BJ (cell line): ENCODE results near the gene KIF12. TPM values are rescaled to one million over a fixed set of nuclear protein-coding genes. Genes with fewer than 3 reads are reported as not detected.

Source experiments
- CTCF ChIA-PET: fragments of 350-600 bp; formaldehyde crosslinking; extraction: SDS; loops from one replicate; lab custom pipeline; 2021; ENCODE audit warnings: antibody characterized with exemption, inconsistent platforms; lab: Yijun Ruan, JAX
- POLR2A ChIA-PET: fragments of 300-600 bp; sonication (Branson Sonifier 250); formaldehyde crosslinking; extraction: SDS; loops from one replicate; lab custom pipeline; 2021; ENCODE audit warnings: antibody characterized with exemption; lab: Charles Lee
- DNase-seq: peaks from one replicate; pipeline ENCODE4 v3.0.0-alpha.2; 2011; ENCODE audit warnings: low read depth
- H3K27me3 ChIP-seq: 2 replicates; pipeline ENCODE4 v1.6.0; 2011; ENCODE audit warnings: low read length; ENCODE audit not compliant: control insufficient read depth, insufficient read depth
- H3K36me3 ChIP-seq: 2 replicates; pipeline ENCODE4 v1.5.1; 2011; ENCODE audit warnings: low read length; ENCODE audit not compliant: control insufficient read depth, insufficient read depth
- H3K4me3 ChIP-seq: 2 replicates; pipeline ENCODE4 v1.5.1; 2011; ENCODE audit warnings: low read depth, mild to moderate bottlenecking, control low read depth, low read length
- polyA plus RNA-seq: library from polyadenylated mRNA; depleted of rRNA; stranded (reverse); fragments of >200 nt; gene quantifications from 2 replicates; pipeline ENCODE4 v1.2.3, GENCODE V29; 2011
- TF ChIP-seq, protein P1 (sequence below): IDR thresholded peaks from 2 replicates; pipeline ENCODE4 v1.5.1; 2011; ENCODE audit warnings: low read depth, mild to moderate bottlenecking, control low read depth, inconsistent platforms, low read length, moderate library complexity; ENCODE audit not compliant: insufficient read depth

KIF12 gene
- polyA plus RNA-seq, 1 experiment = 0.07 TPM

DNA sequence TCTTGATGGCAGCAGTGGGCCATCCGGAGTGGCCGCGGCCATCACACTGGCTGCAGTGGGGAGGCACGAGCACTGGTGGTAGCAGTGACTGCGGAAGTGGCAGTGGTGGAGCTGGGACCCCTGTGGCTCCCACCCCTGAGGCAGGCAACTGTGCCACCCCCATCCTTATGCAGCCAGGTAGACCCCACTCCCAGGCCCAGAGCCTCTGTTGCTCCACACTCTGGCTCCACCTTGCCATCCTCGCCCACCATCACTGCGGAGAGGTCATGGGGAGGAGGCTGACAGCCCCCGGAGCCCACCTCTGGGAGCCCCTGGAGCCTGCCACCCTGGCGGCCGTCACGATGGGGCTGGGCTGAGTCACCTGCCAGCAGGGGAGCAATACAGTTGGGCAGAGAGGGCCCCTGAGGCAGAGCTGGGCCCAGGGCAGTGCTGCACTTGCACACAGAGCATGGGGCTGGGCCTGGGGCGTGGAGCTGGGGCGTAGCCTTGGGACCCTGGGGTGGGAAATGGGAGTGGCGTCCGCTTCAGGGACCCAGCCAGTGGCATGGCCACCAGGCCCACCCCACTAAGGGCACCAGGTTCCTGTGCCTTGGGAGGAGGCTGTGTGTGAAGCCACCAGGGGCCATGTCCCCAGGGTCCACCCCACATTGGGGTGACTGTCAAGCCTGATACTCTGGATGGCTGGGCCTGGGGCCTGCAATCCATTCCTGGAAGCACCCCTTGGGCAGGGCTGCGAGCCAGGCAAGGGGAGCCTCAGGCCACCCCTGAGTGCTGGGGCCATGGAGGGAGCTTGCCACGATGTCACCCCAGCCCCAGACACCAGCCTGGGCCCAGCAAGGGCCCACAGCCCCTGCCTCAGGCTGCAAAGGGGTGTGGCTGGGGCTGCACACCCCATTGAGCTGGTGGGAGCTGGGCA lies 28.6 kb downstream of the KIF12 start:
- TF ChIP-seq, protein P1, sequence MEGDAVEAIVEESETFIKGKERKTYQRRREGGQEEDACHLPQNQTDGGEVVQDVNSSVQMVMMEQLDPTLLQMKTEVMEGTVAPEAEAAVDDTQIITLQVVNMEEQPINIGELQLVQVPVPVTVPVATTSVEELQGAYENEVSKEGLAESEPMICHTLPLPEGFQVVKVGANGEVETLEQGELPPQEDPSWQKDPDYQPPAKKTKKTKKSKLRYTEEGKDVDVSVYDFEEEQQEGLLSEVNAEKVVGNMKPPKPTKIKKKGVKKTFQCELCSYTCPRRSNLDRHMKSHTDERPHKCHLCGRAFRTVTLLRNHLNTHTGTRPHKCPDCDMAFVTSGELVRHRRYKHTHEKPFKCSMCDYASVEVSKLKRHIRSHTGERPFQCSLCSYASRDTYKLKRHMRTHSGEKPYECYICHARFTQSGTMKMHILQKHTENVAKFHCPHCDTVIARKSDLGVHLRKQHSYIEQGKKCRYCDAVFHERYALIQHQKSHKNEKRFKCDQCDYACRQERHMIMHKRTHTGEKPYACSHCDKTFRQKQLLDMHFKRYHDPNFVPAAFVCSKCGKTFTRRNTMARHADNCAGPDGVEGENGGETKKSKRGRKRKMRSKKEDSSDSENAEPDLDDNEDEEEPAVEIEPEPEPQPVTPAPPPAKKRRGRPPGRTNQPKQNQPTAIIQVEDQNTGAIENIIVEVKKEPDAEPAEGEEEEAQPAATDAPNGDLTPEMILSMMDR = no peak
- CTCF ChIA-PET = interaction anchor here (7.0 kb wide), 1 partner anchor 12 kb away, joined by 42 read pairs; no protein-coding TSS in a partner anchor
- no peak for DNase-seq
- H3K27me3 ChIP-seq = peaks cover 8% of the 10 kb centered on the region
- no peak overlapping the region for H3K4me3 ChIP-seq
- no peaks in the 10 kb centered on the region for H3K36me3 ChIP-seq
- POLR2A ChIA-PET = interaction anchor here (0.6 kb wide), 1 partner anchor 156 kb away, joined by 4 read pairs; no protein-coding TSS in a partner anchor

DNA sequence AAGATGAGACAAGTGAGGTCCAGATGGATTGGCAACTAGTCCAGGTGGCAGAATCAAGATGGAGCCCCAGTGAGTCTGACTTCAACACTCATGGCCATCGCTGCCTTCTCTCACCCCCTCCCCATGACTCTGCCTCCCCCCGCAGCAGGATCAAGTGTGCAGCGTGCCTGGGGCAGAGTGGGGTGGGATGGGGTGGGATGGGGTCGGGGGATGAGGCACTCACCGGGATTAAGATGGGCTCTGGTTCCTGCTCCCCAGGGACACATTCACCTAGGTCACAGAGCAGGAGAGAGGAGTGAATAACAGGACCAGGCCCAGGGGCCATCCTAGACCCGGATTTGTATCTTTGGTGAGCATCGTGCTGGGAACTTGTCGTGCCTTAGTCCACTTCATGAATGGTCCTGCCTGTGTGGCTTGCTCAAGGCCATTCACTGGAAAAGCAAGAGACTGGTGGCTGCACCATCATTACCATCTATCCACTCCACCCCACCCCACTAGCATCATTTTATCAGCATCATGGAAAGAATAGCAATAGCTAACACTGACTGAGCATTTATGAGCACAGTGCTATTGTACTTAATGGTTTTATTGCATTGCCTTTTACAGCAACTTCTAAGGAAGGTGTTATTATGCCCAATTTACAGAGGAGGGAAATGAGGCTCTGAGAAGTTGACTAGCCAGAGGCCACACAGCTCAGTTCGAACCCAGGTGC lies 29.5 kb downstream of the KIF12 start:
- TF ChIP-seq, protein P1 = no peak
- no peak overlapping the region for H3K4me3 ChIP-seq
- no peaks in the 10 kb centered on the region for H3K36me3 ChIP-seq
- no peak for DNase-seq
- peaks cover 9% of the 10 kb centered on the region for H3K27me3 ChIP-seq
- POLR2A ChIA-PET = no interaction called here
- CTCF ChIA-PET = interaction anchor here (7.0 kb wide), 1 partner anchor 13 kb away, joined by 42 read pairs; no protein-coding TSS in a partner anchor

DNA sequence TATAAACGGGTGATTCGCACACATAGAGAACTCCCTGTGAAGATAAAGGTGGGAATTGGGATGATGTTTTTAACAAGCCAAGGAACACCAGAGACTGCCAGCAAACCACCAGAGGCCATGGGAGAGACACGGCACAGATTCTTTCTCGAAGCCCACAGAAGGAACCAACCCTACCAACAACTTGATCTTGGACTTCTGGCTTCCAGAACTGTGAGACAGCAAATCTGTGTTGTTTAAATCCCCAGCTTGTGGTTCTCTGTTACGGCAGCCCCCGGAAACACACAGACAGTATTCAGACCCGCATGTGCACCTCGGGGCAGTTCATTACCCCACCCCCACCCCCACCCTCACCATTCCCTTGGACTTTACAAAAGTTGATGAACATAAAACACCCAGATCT lies 33.8 kb downstream of the KIF12 start:
- no peak for DNase-seq
- peaks cover 14% of the 10 kb centered on the region for H3K27me3 ChIP-seq
- no peaks in the 10 kb centered on the region for H3K36me3 ChIP-seq
- ChIA-PET CTCF (interaction anchor here (1.3 kb wide), 1 partner anchor 17 kb away, joined by 5 read pairs; no protein-coding TSS in a partner anchor), POLR2A (no interaction called here)
- H3K4me3 ChIP-seq = no peak overlapping the region
- TF ChIP-seq, protein P1 = no peak

DNA sequence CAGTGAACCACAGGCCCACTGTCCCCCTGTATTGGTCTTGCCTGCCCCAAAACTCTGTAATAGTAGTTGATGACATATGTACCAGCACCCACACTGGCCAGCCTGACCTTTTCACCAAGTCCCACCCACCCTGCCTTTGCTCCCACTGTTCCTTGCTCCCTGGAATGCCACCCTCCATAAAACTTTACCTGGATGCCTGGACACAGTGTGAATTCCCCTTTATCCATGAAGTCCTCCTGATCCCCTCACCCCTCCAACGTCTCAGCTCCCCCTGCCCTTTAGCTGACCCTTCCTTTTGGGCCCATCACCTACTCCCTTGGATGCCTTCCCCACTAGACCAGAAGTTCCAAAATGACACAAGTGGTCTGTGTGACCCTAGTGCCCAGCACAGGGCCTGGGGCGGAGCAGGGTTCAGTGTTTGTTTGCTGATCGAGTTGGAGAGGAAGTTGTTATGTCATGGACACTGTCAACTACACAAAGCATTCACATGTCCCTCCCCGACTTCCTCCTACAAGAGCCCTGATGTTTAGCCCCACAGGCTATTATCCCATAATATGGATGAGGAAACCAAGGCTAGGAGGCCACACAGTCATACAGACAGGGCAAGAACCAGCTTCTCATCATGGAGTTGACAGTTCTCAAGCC lies 37.1 kb downstream of the KIF12 start:
- H3K27me3 ChIP-seq = peaks cover 14% of the 10 kb centered on the region
- TF ChIP-seq, protein P1 = no peak
- no peak overlapping the region for H3K4me3 ChIP-seq
- ChIA-PET POLR2A (no interaction called here), CTCF (interaction anchor here (0.9 to 1.5 kb wide), 2 partner anchors 21 to 185 kb away, joined by 4 to 6 read pairs; no protein-coding TSS in a partner anchor)
- DNase-seq = no peak
- H3K36me3 ChIP-seq = no peaks in the 10 kb centered on the region
